ENCODE data around the gene ARHGAP30.

ARHGAP30 gene

GRCh38 chr1:161012420-161012819 is 57.3 kb downstream of the ARHGAP30 start:
- DNase-seq (ENCODE audit: low read depth in 2 of 2), result no peak

DNA sequence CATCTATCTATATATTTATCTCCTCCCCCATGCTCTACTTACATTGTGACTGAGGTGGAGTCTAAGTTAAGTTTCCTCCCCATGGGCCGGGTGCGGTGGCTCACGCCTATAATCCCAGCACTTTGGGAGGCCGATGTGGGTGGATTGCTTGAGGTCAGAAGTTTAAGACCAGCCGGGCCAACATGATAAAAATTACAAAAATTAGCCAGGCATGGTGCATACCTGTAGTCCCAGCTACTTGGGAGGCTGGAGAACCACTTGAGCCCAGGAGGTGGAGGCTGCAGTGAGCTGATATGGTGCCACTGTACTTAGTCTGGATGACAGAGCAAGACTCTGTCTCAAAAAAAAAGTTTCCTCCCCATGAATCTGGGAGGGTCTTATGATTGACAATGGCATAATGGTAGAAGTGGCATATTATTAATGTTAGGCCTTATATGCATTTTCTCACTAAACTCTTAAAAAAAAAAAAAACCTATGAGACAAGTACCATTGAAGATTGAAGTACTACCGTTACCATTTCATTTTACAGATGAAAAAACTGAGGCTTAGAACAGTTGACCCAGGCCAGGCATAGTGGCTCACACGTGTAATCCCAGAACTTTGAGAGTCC is 60.0 kb downstream of the ARHGAP30 start:
- DNase-seq (ENCODE audit: low read depth in 2 of 2), result no peak

DNA sequence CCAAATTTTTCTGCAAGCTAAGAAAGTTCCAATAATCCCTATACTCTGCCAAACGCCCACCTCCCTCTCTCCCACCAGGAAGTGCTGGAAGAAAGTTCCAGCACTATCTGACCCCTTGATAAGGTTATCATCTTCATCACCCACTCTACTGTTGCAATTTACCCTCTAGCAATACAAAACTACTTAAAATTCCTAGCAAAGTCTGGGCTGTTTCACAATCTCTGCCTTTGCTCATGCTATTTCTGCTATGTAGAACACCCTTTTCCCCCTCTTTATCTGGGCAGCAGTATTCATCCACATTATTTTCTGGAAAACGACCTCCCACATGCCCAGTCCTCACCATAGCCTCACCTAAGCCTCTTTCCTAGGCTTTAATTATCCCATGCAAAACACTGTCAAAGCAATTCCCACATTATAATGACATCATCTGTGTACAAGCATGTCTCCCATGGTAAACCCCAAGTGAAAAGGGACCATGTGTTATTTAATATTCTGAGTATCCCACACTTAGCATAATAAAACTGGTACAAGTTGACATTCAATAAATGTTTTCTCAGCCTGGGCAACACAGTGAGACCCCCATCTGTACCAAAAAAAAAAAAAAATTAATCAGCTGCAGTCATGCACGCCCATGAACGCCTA is 60.7 kb downstream of the ARHGAP30 start:
- DNase-seq (ENCODE audit: low read depth in 2 of 2), result no peak

DNA sequence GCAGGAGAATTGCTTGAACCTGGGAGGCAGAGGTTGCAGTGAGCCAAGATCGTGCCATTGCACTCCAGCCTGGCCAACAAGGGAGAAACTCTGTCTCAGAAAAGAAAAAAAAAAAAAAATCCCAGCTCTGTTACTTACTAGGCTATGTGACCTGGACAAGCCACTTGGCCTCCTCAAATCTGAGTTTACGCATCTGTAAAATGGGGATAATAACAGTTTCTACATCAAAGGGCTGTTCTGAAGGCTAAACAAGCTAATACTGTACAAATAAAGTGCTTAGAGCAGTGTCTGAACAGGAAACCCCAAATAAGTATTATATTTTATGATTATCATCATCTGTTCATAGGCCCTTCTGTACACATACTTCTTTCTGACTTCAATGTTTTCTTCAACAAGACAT is 62.3 kb downstream of the ARHGAP30 start:
- no peak for DNase-seq (ENCODE audit: low read depth in 2 of 2)

GRCh38 chr1:161006563-161006962 is 63.1 kb downstream of the ARHGAP30 start:
- no peak for DNase-seq (ENCODE audit: low read depth in 2 of 2)

GRCh38 chr1:161001525-161001924 is 68.2 kb downstream of the ARHGAP30 start:
- no peak for DNase-seq (ENCODE audit: low read depth in 2 of 2)

- no peak for DNase-seq (ENCODE audit: low read depth in 2 of 2)
Measured at GRCh38 chr1:161000736-161001480, 68.8 kb downstream of the ARHGAP30 start.

DNA sequence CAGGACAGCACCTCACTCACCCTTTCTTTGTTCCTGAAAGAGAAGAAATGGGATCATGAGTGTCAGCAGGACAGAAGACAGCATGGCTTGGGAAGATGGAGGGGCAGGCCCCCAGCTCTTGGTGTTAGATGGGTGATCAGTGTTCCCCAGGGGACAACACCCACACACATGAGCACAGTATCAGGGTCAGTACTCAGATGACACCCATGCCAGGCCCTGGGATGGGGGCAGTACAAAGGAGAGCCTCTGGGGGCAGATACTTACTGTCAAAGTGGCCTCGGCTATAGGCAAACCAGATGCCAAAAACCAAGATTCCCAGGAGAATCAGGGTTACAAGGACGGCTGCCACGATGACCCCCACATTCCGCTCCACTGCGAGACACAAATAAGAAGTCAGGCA is 70.3 kb downstream of the ARHGAP30 start:
- no peak for DNase-seq (ENCODE audit: low read depth in 2 of 2)

DNA sequence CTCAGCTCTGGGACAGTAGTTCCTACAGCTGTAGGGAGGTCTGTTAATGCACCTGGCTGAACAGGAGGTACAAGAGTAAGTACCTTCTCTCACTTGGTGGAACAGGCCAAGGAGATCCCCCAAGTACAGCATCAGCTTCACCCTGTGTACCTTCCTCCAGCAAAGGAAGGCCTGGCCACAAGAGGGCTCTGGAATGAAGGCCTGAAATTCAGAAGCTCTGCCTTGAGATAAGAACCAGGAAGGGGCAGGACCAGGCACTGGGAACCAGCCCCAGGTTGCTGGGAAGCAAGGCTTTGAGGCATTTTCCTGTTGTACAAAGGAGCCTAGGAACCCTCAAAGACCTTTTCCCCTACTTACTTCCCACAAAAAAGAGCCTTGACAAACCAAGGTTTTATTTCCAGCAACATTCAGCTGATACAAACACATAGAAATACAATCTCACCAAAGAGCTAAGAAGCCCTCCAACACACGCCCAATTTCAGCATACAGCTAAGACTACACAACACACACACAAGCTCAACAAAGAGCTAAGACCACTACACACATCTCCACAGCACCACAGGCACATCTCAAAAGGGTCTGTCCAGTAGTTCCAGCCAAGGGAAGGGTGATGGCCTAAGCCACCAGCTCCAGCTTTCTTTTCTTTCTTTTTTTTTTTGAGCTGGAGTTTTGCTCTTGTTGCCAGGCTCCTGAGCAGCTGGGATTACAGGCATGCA is 72.2 kb downstream of the ARHGAP30 start:
- DNase-seq (ENCODE audit: low read depth in 2 of 2), result no peak

All from fibroblast of skin of left biceps (primary cell).